ENCODE measurements around the gene TBC1D5. TPM values are rescaled to one million over a fixed set of nuclear protein-coding genes. Genes with fewer than 3 reads are reported as not detected.

The TBC1D5 gene
- total RNA-seq, 1 donor, result 145 TPM

- TF ChIP-seq CTCF (IDR thresholded peaks at IDR 0.05; ENCODE audit: insufficient read depth, low read length), result no peak
- no peak overlapping the region for H3K4me3 ChIP-seq (ENCODE audit: low read depth, low read length)
- no peak for DNase-seq (ENCODE audit: low read depth)
Measured at GRCh38 chr3:17552351-17552750, 190.1 kb downstream of the TBC1D5 start.

GRCh38 chr3:17551895-17552294 is 190.5 kb downstream of the TBC1D5 start:
- no peak overlapping the region for H3K4me3 ChIP-seq (ENCODE audit: low read depth, low read length)
- no peak for DNase-seq (ENCODE audit: low read depth)
- TF ChIP-seq CTCF (IDR thresholded peaks at IDR 0.05; ENCODE audit: insufficient read depth, low read length), result no peak

- H3K4me3 ChIP-seq (ENCODE audit: low read depth, low read length), result no peak overlapping the region
- TF ChIP-seq CTCF (IDR thresholded peaks at IDR 0.05; ENCODE audit: insufficient read depth, low read length), result no peak
- no peak for DNase-seq (ENCODE audit: low read depth)
Measured at GRCh38 chr3:17551333-17551732, 191.1 kb downstream of the TBC1D5 start.

GRCh38 chr3:17550624-17551023 is 191.8 kb downstream of the TBC1D5 start:
- no peak overlapping the region for H3K4me3 ChIP-seq (ENCODE audit: low read depth, low read length)
- no peak for TF ChIP-seq CTCF (IDR thresholded peaks at IDR 0.05; ENCODE audit: insufficient read depth, low read length)
- no peak for DNase-seq (ENCODE audit: low read depth)

- H3K4me3 ChIP-seq (ENCODE audit: low read depth, low read length), result no peak overlapping the region
- TF ChIP-seq CTCF (IDR thresholded peaks at IDR 0.05; ENCODE audit: insufficient read depth, low read length), result no peak
Measured at GRCh38 chr3:17546500-17547255, 195.8 kb downstream of the TBC1D5 start.

GRCh38 chr3:17544632-17545031 is 197.8 kb downstream of the TBC1D5 start:
- H3K4me3 ChIP-seq (ENCODE audit: low read depth, low read length), result no peak overlapping the region
- DNase-seq (ENCODE audit: low read depth), result peak; percentile 23

More at GRCh38 chr3:17546500-17547255, 195.8 kb downstream of the TBC1D5 start:
- DNase-seq (ENCODE audit: low read depth), result no peak

More at GRCh38 chr3:17544632-17545031, 197.8 kb downstream of the TBC1D5 start:
- peak; percentile 46 for TF ChIP-seq CTCF (IDR thresholded peaks at IDR 0.05; ENCODE audit: insufficient read depth, low read length)
